Measurements from ENCODE around the gene FAM107B.

- no peak for TF ChIP-seq EP300 (IDR thresholded peaks at IDR 0.05; ENCODE audit: borderline replicate concordance in 1 of 2, low read depth in 2 of 2, low read length in 2 of 2)
- TF ChIP-seq GABPA (IDR thresholded peaks at IDR 0.05; ENCODE audit: borderline replicate concordance, insufficient read depth, low read length): no peak
- no peak for TF ChIP-seq ATF2 (IDR thresholded peaks at IDR 0.05; ENCODE audit: low read length)
- TF ChIP-seq POLR2A (IDR thresholded peaks at IDR 0.05; ENCODE audit: control extremely low read depth in 1 of 2, low read depth in 2 of 2, low read length in 2 of 2): no peak
- no peak for TF ChIP-seq SP1 (IDR thresholded peaks at IDR 0.05; ENCODE audit: low read depth, low read length)
- no peak for TF ChIP-seq MAX (IDR thresholded peaks at IDR 0.05)
- TF ChIP-seq CTCF (IDR thresholded peaks at IDR 0.05; ENCODE audit: control extremely low read depth in 1 of 3, insufficient read depth in 1 of 3, low read depth in 1 of 3, low read length in 3 of 3): no peak
- no peak for TF ChIP-seq POLR2AphosphoS5 (IDR thresholded peaks at IDR 0.05; ENCODE audit: low read depth, low read length)
- TF ChIP-seq JUND (IDR thresholded peaks at IDR 0.05; ENCODE audit: low read length): no peak
Measured at GRCh38 chr10:14540062-14540461, 234.6 kb downstream of the FAM107B start.

All from H1 (cell line).